ENCODE results near the gene CHST11. TPM values are rescaled to one million over a fixed set of nuclear protein-coding genes. Genes with fewer than 3 reads are reported as not detected.

CHST11 gene
- total RNA-seq, 1 experiment from 2014 or later, result 6.7 TPM

GRCh38 chr12:104769144-104769561 is 312.4 kb downstream of the CHST11 start:
- Histone ChIP-seq H4K8ac (replicated peaks; ENCODE audit: insufficient read length, low read depth, low read length) (no peak overlapping the region), H3K27me3 (ENCODE audit: insufficient read depth, low read length) (no peaks in the 10 kb centered on the region), H3K27ac (ENCODE audit: insufficient read length, low read depth, low read length) (no peak overlapping the region), H3K4ac (ENCODE audit: low read depth, low read length) (no peak overlapping the region), H3K9ac (ENCODE audit: extremely low read depth, insufficient read length, low read length) (no peak overlapping the region), H2BK120ac (ENCODE audit: low read depth, low read length, poor library complexity, severe bottlenecking) (no peak overlapping the region), H3K23me2 (ENCODE audit: insufficient read length, low read depth, low read length, poor library complexity, severe bottlenecking) (no peaks in the 10 kb centered on the region), H2AK5ac (ENCODE audit: insufficient read length, low read length) (no peak overlapping the region), H3K4me2 (ENCODE audit: insufficient read depth, insufficient read length, low read length) (no peak overlapping the region), H4K91ac (ENCODE audit: insufficient read length, low read depth, low read length) (no peak overlapping the region), H3K79me2 (ENCODE audit: insufficient read depth, low read length) (no peaks in the 10 kb centered on the region), H2BK20ac (ENCODE audit: low read depth, low read length, poor library complexity, severe bottlenecking) (no peak overlapping the region), H3K56ac (ENCODE audit: insufficient read length, low read depth, low read length) (no peak overlapping the region), H3T11ph (ENCODE audit: low read length) (no peak overlapping the region), H2AFZ (ENCODE audit: low read length) (no peak overlapping the region), H3K4me1 (ENCODE audit: insufficient read depth, low read length) (no peaks in the 10 kb centered on the region), H2BK15ac (ENCODE audit: low read depth, low read length) (no peak overlapping the region), H3K79me1 (ENCODE audit: insufficient read depth, low read depth, low read length, poor library complexity, severe bottlenecking) (no peaks in the 10 kb centered on the region), H4K20me1 (ENCODE audit: control insufficient read depth, insufficient read depth, insufficient read length) (no peaks in the 10 kb centered on the region), H3K23ac (ENCODE audit: insufficient read length, low read depth, low read length) (no peak overlapping the region), H2BK12ac (ENCODE audit: insufficient read length, low read depth, low read length) (no peak overlapping the region), H3K14ac (ENCODE audit: insufficient read depth, low read length) (no peak overlapping the region), H3K9me3 (ENCODE audit: control insufficient read depth, low read depth, low read length) (no peaks in the 10 kb centered on the region), H4K5ac (ENCODE audit: insufficient read length, low read depth, low read length) (no peak overlapping the region), H3K18ac (ENCODE audit: insufficient read length, low read depth, low read length) (no peak overlapping the region), H2BK5ac (ENCODE audit: insufficient read length, low read length) (no peak overlapping the region)
- Mint-ChIP-seq H3K27ac (no peak overlapping the region), H3K27me3 (ENCODE audit: low read depth) (no peaks in the 10 kb centered on the region), H3K4me1 (peaks cover 23% of the 10 kb centered on the region in 2 experiments), H3K9me3 (peaks cover 12 to 16% of the 10 kb centered on the region in 2 experiments), H3K36me3 (ENCODE audit: insufficient read depth in 1 of 3, low read depth in 3 of 3) (peaks cover 0 to 20% (median 0%) of the 10 kb centered on the region in 3 experiments; a peak in 4 of 7 replicates), H3K4me3 (no peak overlapping the region)
- no peak for DNase-seq
- no CpG with 5 or more reads among the region's 6 CpGs for WGBS (ENCODE audit: extremely low coverage, insufficient read length, low lambda C conversion rate)
- TF ChIP-seq, protein P1, sequence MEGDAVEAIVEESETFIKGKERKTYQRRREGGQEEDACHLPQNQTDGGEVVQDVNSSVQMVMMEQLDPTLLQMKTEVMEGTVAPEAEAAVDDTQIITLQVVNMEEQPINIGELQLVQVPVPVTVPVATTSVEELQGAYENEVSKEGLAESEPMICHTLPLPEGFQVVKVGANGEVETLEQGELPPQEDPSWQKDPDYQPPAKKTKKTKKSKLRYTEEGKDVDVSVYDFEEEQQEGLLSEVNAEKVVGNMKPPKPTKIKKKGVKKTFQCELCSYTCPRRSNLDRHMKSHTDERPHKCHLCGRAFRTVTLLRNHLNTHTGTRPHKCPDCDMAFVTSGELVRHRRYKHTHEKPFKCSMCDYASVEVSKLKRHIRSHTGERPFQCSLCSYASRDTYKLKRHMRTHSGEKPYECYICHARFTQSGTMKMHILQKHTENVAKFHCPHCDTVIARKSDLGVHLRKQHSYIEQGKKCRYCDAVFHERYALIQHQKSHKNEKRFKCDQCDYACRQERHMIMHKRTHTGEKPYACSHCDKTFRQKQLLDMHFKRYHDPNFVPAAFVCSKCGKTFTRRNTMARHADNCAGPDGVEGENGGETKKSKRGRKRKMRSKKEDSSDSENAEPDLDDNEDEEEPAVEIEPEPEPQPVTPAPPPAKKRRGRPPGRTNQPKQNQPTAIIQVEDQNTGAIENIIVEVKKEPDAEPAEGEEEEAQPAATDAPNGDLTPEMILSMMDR (conservative IDR thresholded peaks at IDR 0.05), result no peak
